Measurements from ENCODE around the gene PPP2R5A. TPM values are rescaled to one million over a fixed set of nuclear protein-coding genes. Genes with fewer than 3 reads are reported as not detected.

PPP2R5A gene
- total RNA-seq, 1 experiment from 2014 or later = 22.0 TPM

GRCh38 chr1:212364985-212365384 lies 79.8 kb downstream of the PPP2R5A start:
- DNase-seq = no peak
- H2BK15ac ChIP-seq (ENCODE audit: low read depth, low read length) = no peak overlapping the region
- no peak overlapping the region for H3K9ac ChIP-seq (ENCODE audit: extremely low read depth, insufficient read length, low read length)
- H3K56ac ChIP-seq (ENCODE audit: insufficient read length, low read depth, low read length) = no peak overlapping the region
- no peak overlapping the region for H3K4ac ChIP-seq (ENCODE audit: low read depth, low read length)
- H3K27me3 ChIP-seq (ENCODE audit: insufficient read depth, low read length) = no peaks in the 10 kb centered on the region
- no peaks in the 10 kb centered on the region for H3K27me3 Mint-ChIP-seq (ENCODE audit: low read depth)
- no peaks in the 10 kb centered on the region for H3K79me2 ChIP-seq (ENCODE audit: insufficient read depth, low read length)
- H3K27ac ChIP-seq (ENCODE audit: insufficient read length, low read depth, low read length) = no peak overlapping the region
- no peak overlapping the region for H2BK20ac ChIP-seq (ENCODE audit: low read depth, low read length, poor library complexity, severe bottlenecking)
- no peaks in the 10 kb centered on the region for H3K23me2 ChIP-seq (ENCODE audit: insufficient read length, low read depth, low read length, poor library complexity, severe bottlenecking)
- no peak overlapping the region for H3K18ac ChIP-seq (ENCODE audit: insufficient read length, low read depth, low read length)
- H3K4me3 Mint-ChIP-seq = no peak overlapping the region
- H2BK120ac ChIP-seq (ENCODE audit: low read depth, low read length, poor library complexity, severe bottlenecking) = no peak overlapping the region
- no peak overlapping the region for H2BK12ac ChIP-seq (ENCODE audit: insufficient read length, low read depth, low read length)
- no peak overlapping the region for H3K14ac ChIP-seq (ENCODE audit: insufficient read depth, low read length)
- no CpG with 5 or more reads among the region's 7 CpGs for WGBS (ENCODE audit: extremely low coverage, insufficient read length, low lambda C conversion rate)
- H3K4me1 Mint-ChIP-seq = no peaks in the 10 kb centered on the region
- no peak overlapping the region for H3K4me2 ChIP-seq (ENCODE audit: insufficient read depth, insufficient read length, low read length)
- H4K20me1 ChIP-seq (ENCODE audit: control insufficient read depth, insufficient read depth, insufficient read length) = no peaks in the 10 kb centered on the region
- no peak for TF ChIP-seq CTCF (conservative IDR thresholded peaks at IDR 0.05)
- H3K9me3 ChIP-seq (ENCODE audit: control insufficient read depth, low read depth, low read length) = no peaks in the 10 kb centered on the region
- H3K4me1 ChIP-seq (ENCODE audit: insufficient read depth, low read length) = no peaks in the 10 kb centered on the region
- no peak overlapping the region for H3T11ph ChIP-seq (ENCODE audit: low read length)
- H4K91ac ChIP-seq (ENCODE audit: insufficient read length, low read depth, low read length) = no peak overlapping the region
- no peak overlapping the region for H2AK5ac ChIP-seq (ENCODE audit: insufficient read length, low read length)
- no peaks in the 10 kb centered on the region for H3K9me3 Mint-ChIP-seq
- H2AFZ ChIP-seq (ENCODE audit: low read length) = no peak overlapping the region
- peaks cover 3 to 51% (median 40%) of the 10 kb centered on the region in 3 experiments; a peak in 6 of 7 replicates for H3K36me3 Mint-ChIP-seq (ENCODE audit: insufficient read depth in 1 of 3, low read depth in 3 of 3)
- no peak overlapping the region for H2BK5ac ChIP-seq (ENCODE audit: insufficient read length, low read length)
- 0 out of 7 replicates have a peak overlapping the region, but pooled peaks of 1 of the 3 experiments have one; percentile 19 for H3K27ac Mint-ChIP-seq
- H4K8ac ChIP-seq (replicated peaks; ENCODE audit: insufficient read length, low read depth, low read length) = no peak overlapping the region
- no peaks in the 10 kb centered on the region for H3K79me1 ChIP-seq (ENCODE audit: insufficient read depth, low read depth, low read length, poor library complexity, severe bottlenecking)
- no peak overlapping the region for H3K23ac ChIP-seq (ENCODE audit: insufficient read length, low read depth, low read length)
- H4K5ac ChIP-seq (ENCODE audit: insufficient read length, low read depth, low read length) = no peak overlapping the region
